ENCODE results near the gene PTPRG.

The PTPRG gene

DNA sequence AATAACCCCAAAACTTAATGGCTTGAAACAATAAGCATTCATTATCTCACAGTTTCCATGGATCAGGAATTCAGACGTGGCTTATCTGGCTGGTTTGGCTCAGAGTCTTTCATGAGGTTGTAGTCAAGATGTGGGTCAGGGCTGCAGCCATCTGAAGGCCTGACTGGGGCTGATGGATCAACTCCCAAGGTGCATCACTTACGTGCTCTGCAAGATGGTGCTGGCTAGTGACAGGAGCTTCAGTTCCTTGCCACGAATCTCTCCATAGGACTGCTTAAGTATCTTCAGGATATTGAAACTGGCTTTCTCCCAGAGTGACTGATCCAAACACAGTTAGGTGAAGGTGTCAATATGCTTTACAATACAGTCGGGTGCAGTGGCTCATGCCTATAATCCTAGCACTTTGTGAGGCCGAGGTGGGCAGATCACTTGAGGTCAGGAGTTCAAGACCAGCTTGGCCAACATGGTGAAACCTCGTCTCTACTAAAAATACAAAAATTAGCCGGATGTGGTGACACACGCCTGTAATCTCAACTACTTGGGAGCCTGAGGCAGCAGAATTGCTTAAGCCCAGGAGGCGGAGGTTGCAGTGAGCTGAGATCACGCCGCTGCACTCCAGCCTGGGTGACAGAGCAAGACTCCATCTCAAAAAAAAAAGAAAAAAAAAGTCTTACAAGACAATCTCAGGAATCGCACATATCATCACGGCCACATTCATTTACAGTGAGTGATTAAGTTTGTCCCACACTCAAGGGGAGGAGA is 28.5 kb upstream of the PTPRG start:
- Histone ChIP-seq H3K27me3 (replicated peaks; ENCODE audit: control insufficient read depth, insufficient read depth, low read length) (no peaks in the 10 kb centered on the region), H3K4me3 (replicated peaks; ENCODE audit: low read depth, low read length) (no peak overlapping the region), H3K36me3 (ENCODE audit: control insufficient read depth, insufficient read depth, low read length) (no peaks in the 10 kb centered on the region)
- no peak for DNase-seq (ENCODE audit: extremely low read depth, insufficient read length)
- TF ChIP-seq, protein P1, sequence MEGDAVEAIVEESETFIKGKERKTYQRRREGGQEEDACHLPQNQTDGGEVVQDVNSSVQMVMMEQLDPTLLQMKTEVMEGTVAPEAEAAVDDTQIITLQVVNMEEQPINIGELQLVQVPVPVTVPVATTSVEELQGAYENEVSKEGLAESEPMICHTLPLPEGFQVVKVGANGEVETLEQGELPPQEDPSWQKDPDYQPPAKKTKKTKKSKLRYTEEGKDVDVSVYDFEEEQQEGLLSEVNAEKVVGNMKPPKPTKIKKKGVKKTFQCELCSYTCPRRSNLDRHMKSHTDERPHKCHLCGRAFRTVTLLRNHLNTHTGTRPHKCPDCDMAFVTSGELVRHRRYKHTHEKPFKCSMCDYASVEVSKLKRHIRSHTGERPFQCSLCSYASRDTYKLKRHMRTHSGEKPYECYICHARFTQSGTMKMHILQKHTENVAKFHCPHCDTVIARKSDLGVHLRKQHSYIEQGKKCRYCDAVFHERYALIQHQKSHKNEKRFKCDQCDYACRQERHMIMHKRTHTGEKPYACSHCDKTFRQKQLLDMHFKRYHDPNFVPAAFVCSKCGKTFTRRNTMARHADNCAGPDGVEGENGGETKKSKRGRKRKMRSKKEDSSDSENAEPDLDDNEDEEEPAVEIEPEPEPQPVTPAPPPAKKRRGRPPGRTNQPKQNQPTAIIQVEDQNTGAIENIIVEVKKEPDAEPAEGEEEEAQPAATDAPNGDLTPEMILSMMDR (IDR thresholded peaks at IDR 0.05; ENCODE audit: insufficient read depth, low read length, poor library complexity, severe bottlenecking): no peak

DNA sequence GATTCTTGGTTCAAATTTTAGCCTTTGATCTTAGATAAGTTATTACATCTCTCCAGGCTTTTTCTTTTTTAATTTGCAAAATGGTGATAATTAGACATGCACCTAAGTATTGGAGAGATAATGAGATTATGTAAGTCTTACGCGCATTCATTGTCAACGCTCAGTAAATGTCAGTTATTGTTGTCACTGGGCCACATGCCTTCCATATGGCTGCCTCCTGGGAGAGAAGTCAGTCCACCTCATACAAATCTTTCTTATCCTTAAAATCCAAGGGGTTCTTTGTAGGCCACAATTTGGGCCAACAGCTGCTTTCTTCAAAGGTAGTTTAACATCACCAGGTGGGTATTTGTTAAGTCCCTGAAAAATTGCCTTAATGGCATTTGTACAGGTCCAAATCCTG is 25.5 kb upstream of the PTPRG start:
- H3K36me3 ChIP-seq (ENCODE audit: control insufficient read depth, insufficient read depth, low read length): no peaks in the 10 kb centered on the region
- TF ChIP-seq, protein P1 (IDR thresholded peaks at IDR 0.05; ENCODE audit: insufficient read depth, low read length, poor library complexity, severe bottlenecking): no peak
- no peak for DNase-seq (ENCODE audit: extremely low read depth, insufficient read length)
- H3K27me3 ChIP-seq (replicated peaks; ENCODE audit: control insufficient read depth, insufficient read depth, low read length): no peaks in the 10 kb centered on the region
- H3K4me3 ChIP-seq (replicated peaks; ENCODE audit: low read depth, low read length): no peak overlapping the region

DNA sequence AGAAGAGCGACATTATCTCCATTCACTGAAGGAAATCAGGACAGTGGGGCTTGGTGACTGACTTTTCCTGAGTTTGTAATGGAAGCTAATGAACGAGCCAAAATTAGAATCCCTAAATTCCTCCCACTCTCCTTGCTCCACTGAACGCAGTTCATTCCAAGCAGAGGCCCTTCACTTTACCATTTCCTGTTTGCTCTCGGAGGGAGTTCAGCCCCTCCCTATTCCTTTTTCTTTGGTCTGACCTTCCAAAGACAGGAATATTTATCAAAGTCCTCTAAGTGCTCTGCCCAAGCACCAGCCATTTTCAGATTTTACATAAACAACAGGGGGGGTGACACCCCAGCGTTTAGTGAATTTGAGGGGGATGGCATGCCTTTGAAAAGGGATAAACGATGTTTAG is 24.0 kb upstream of the PTPRG start:
- H3K27me3 ChIP-seq (replicated peaks; ENCODE audit: control insufficient read depth, insufficient read depth, low read length): no peaks in the 10 kb centered on the region
- DNase-seq (ENCODE audit: extremely low read depth, insufficient read length): no peak
- no peaks in the 10 kb centered on the region for H3K36me3 ChIP-seq (ENCODE audit: control insufficient read depth, insufficient read depth, low read length)
- TF ChIP-seq, protein P1 (IDR thresholded peaks at IDR 0.05; ENCODE audit: insufficient read depth, low read length, poor library complexity, severe bottlenecking): no peak
- H3K4me3 ChIP-seq (replicated peaks; ENCODE audit: low read depth, low read length): no peak overlapping the region

DNA sequence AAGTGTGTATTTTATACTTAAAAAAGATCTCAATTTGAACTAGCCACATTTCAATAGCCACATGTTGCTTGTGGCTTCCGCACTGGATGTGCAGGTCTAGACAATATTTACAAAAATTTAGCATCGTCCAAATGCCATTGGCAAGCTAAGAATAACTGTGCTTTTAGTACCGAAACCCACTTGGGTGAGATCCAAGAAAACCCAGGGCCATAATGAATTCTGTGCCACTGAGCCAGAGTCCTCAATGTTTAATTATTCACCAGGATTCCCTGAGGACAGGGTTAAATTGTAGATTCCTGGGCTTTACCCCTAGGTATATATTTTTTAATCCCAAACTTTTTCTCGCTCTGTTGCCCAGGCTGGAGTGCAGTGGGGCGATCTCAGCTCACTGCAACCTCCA is 22.9 kb upstream of the PTPRG start:
- no peak for DNase-seq (ENCODE audit: extremely low read depth, insufficient read length)
- no peaks in the 10 kb centered on the region for H3K27me3 ChIP-seq (replicated peaks; ENCODE audit: control insufficient read depth, insufficient read depth, low read length)
- no peaks in the 10 kb centered on the region for H3K36me3 ChIP-seq (ENCODE audit: control insufficient read depth, insufficient read depth, low read length)
- TF ChIP-seq, protein P1 (IDR thresholded peaks at IDR 0.05; ENCODE audit: insufficient read depth, low read length, poor library complexity, severe bottlenecking): no peak
- H3K4me3 ChIP-seq (replicated peaks; ENCODE audit: low read depth, low read length): no peak overlapping the region

DNA sequence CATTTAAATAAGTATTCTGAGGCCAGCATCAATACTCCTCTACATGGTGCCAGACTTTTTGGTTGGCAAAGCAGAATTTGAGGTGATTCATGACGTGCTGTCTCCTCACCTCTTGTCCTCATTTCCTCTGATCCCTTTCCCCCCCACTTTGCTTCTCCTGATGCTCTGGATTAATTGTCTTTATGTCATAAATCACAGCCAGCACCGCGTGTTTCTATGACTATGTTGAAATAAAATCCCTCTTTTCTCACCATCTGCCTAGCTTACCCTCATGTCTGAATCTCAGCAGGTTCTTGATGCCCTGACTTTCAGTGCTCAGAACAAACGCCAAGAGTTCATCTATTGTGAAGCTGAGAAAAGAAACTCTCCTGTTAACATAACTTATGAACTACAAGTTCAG is 19.7 kb upstream of the PTPRG start:
- Histone ChIP-seq H3K27me3 (replicated peaks; ENCODE audit: control insufficient read depth, insufficient read depth, low read length) (no peaks in the 10 kb centered on the region), H3K4me3 (replicated peaks; ENCODE audit: low read depth, low read length) (no peak overlapping the region), H3K36me3 (ENCODE audit: control insufficient read depth, insufficient read depth, low read length) (no peaks in the 10 kb centered on the region)
- no peak for DNase-seq (ENCODE audit: extremely low read depth, insufficient read length)
- TF ChIP-seq, protein P1 (IDR thresholded peaks at IDR 0.05; ENCODE audit: insufficient read depth, low read length, poor library complexity, severe bottlenecking): no peak

DNA sequence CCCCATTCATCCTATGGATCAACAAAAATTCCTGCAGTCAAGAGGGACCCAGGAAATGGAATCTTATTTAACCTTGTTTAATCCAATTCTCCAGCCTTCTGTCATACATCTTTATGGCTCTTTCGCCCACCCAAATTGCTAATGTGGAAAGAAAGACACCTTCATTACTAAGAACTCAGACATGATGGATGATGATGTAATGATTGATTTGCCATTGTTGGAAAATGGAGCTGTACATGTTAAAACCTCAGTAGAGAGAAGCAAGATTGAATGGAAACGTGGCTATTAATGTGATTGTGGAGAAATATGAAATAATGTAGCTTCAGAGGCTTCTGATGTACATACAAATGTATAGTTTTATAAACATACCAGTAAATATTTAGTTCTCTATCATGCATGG is 15.7 kb upstream of the PTPRG start:
- no peaks in the 10 kb centered on the region for H3K27me3 ChIP-seq (replicated peaks; ENCODE audit: control insufficient read depth, insufficient read depth, low read length)
- DNase-seq (ENCODE audit: extremely low read depth, insufficient read length): no peak
- H3K4me3 ChIP-seq (replicated peaks; ENCODE audit: low read depth, low read length): no peak overlapping the region
- TF ChIP-seq, protein P1 (IDR thresholded peaks at IDR 0.05; ENCODE audit: insufficient read depth, low read length, poor library complexity, severe bottlenecking): no peak
- H3K36me3 ChIP-seq (ENCODE audit: control insufficient read depth, insufficient read depth, low read length): no peaks in the 10 kb centered on the region
